ENCODE measurements around the gene MAPK4.

DNA sequence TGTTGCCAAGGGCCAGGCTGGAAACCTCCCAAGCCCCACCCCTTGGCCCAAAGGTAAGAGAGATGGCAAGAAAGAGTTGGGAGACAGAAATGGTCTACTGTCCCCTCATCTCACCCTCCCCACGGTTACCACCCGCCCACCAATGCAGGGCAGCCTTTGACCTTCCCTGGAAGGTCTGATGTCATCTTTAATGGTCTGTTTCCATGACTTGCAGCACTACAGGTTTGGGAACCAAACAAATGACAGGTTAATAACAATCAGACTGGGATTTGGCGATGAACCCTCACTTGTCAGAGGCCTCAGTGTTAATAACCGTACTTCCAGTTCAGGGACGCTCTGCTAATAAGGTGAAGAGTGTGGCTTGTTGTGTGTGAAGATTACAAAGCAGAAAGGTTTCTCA is 189.5 kb downstream of the MAPK4 start:
- TF ChIP-seq, protein P1, sequence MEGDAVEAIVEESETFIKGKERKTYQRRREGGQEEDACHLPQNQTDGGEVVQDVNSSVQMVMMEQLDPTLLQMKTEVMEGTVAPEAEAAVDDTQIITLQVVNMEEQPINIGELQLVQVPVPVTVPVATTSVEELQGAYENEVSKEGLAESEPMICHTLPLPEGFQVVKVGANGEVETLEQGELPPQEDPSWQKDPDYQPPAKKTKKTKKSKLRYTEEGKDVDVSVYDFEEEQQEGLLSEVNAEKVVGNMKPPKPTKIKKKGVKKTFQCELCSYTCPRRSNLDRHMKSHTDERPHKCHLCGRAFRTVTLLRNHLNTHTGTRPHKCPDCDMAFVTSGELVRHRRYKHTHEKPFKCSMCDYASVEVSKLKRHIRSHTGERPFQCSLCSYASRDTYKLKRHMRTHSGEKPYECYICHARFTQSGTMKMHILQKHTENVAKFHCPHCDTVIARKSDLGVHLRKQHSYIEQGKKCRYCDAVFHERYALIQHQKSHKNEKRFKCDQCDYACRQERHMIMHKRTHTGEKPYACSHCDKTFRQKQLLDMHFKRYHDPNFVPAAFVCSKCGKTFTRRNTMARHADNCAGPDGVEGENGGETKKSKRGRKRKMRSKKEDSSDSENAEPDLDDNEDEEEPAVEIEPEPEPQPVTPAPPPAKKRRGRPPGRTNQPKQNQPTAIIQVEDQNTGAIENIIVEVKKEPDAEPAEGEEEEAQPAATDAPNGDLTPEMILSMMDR (IDR thresholded peaks at IDR 0.05): no peak
- TF ChIP-seq POLR2AphosphoS5 (IDR thresholded peaks at IDR 0.05; ENCODE audit: insufficient read depth in 1 of 2, low read depth in 1 of 2) (no peak), POLR2A (IDR thresholded peaks at IDR 0.05) (no peak)
